NT2/D1 (cell line): ENCODE results near the gene CACNG8.

Experiments used
- SUZ12 ChIP-seq: IDR thresholded peaks from 2 replicates; pipeline ENCODE4 v1.6.1; 2011; ENCODE audit not compliant: insufficient read length, insufficient read depth; ENCODE audit errors: extremely low read depth
- YY1 ChIP-seq: IDR thresholded peaks from 2 replicates; pipeline ENCODE4 v1.6.1; 2011; ENCODE audit not compliant: insufficient read length, insufficient read depth
- ZNF274 ChIP-seq: IDR thresholded peaks from 2 replicates; pipeline ENCODE4 v1.6.1; 2011; ENCODE audit warnings: mild to moderate bottlenecking, low read depth, low read length

GRCh38 chr19:54011507-54012211, 48.9 kb downstream of the CACNG8 start:
- no peak for TF ChIP-seq YY1
- no peak for TF ChIP-seq ZNF274
- TF ChIP-seq SUZ12: no peak
